Right lobe of liver (tissue), 4 donors: ENCODE data around the gene RNF32.

Experiments used
- CTCF ChIP-seq, 4 donors: fragments of 200-600 bp in 3 of 4; fragments of 450-650 bp in 1 of 4; IDR thresholded peaks; one replicate each; pipeline versions ENCODE4 v1.5.1 to v1.8.0; 2016 to 2022; ENCODE audit warnings: antibody characterized with exemption in 4 of 4, mild to moderate bottlenecking in 2 of 4
- POLR2A ChIP-seq: fragments of 450-650 bp; IDR thresholded peaks from one replicate; pipeline ENCODE4 v1.6.1; 2017; ENCODE audit warnings: antibody characterized with exemption, mild to moderate bottlenecking
- donor health status: DM: no; HTN: no; CAD: no.
- donor health status: DM: no; HTN: no; CAD: no.
- donor health status: DM: no; HTN: yes; CAD: no.

GRCh38 chr7:156604836-156605695, 35.5 kb upstream of the RNF32 start:
- TF ChIP-seq CTCF (IDR thresholded peaks at IDR 0.05) (no peak), POLR2A (no peak)
